ENCODE data around the gene CYGB.

- no peak for TF ChIP-seq CTCF (IDR thresholded peaks at IDR 0.05 in 2 of 3, conservative IDR thresholded peaks at IDR 0.05 in 1 of 3; ENCODE audit: control insufficient read depth in 2 of 3, extremely low read depth in 1 of 3, insufficient read depth in 1 of 3, low read depth in 3 of 3, low read length in 3 of 3)
- TF ChIP-seq REST (IDR thresholded peaks at IDR 0.05; ENCODE audit: low read depth, low read length): no peak
- no peak for TF ChIP-seq ATF2 (IDR thresholded peaks at IDR 0.05; ENCODE audit: low read length)
- TF ChIP-seq GABPA (IDR thresholded peaks at IDR 0.05; ENCODE audit: low read depth): no peak
- no peak for TF ChIP-seq EP300 (IDR thresholded peaks at IDR 0.05; ENCODE audit: borderline replicate concordance in 1 of 2, control insufficient read depth in 1 of 2, low read depth in 2 of 2, low read length in 2 of 2)
- no peak for TF ChIP-seq POLR2A (IDR thresholded peaks at IDR 0.05; ENCODE audit: low read depth, low read length)
- no peak for TF ChIP-seq POLR2AphosphoS5 (IDR thresholded peaks at IDR 0.05; ENCODE audit: low read length)
- TF ChIP-seq CREM (IDR thresholded peaks at IDR 0.05; ENCODE audit: low read depth): no peak
- no peak for TF ChIP-seq ZZZ3 (IDR thresholded peaks at IDR 0.05; ENCODE audit: control insufficient read depth, insufficient read length, low read depth)
- TF ChIP-seq MTA2 (IDR thresholded peaks at IDR 0.05; ENCODE audit: low read depth): no peak
- no peak for TF ChIP-seq HDAC6 (IDR thresholded peaks at IDR 0.05; ENCODE audit: unreplicated experiment)
- no peak for TF ChIP-seq IRF3 (IDR thresholded peaks at IDR 0.05)
- TF ChIP-seq SMC3 (IDR thresholded peaks at IDR 0.05; ENCODE audit: borderline replicate concordance, low read length): no peak
- no peak for TF ChIP-seq EZH2 (IDR thresholded peaks at IDR 0.05; ENCODE audit: borderline replicate concordance, control insufficient read depth, low read depth, low read length)
Measured at GRCh38 chr17:76549539-76549938, 12.0 kb upstream of the CYGB start.
